ENCODE results near the gene PCBP4. TPM values are rescaled to one million over a fixed set of nuclear protein-coding genes. Genes with fewer than 3 reads are reported as not detected.
A peak's percentile ranks its signal among the peaks of the same experiment; 100 is the strongest.
"Not testable (repeated sequence)": the region's sequence is repeated elsewhere in the genome, so short reads cannot be mapped to it uniquely, and the experiment has no call there.

PCBP4 gene
- total RNA-seq, 1 experiment from 2014 or later = 28.7 TPM

DNA sequence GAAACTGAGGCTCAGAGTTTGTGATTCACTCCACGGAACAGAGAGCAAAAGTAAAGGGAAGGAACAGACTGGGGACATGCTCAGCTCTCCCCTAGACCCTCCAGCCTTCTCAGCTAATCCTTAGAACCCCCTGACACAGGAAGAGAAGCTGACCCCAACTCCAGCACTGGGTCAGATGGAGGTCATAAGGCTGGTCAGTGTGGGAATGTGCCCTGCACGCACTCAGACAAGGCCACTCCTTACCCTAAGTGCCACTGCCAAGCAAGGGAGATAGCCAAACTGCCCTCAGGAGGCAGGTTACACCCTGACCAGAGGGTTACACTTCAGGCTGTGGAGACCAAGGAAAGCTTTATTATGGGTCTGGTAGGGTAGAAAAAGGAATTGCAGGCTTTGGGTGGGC, 27.3 kb upstream of the PCBP4 start:
- TF ChIP-seq NR2C2 (CRISPR knock-in tag; IDR thresholded peaks at IDR 0.05) (no peak), ERG (CRISPR knock-in tag; IDR thresholded peaks at IDR 0.05) (no peak), ATF6 (CRISPR knock-in tag; IDR thresholded peaks at IDR 0.05) (no peak), RELA (CRISPR knock-in tag; IDR thresholded peaks at IDR 0.05; ENCODE audit: borderline replicate concordance) (no peak), ZNF416 (CRISPR knock-in tag; IDR thresholded peaks at IDR 0.05) (no peak), ESRRA (CRISPR knock-in tag; IDR thresholded peaks at IDR 0.05; ENCODE audit: borderline replicate concordance) (no peak), IRF2 (CRISPR knock-in tag; IDR thresholded peaks at IDR 0.05; ENCODE audit: borderline replicate concordance, low read depth) (no peak), MAX (CRISPR knock-in tag; IDR thresholded peaks at IDR 0.05) (no peak), TCF7 (CRISPR knock-in tag; IDR thresholded peaks at IDR 0.05; ENCODE audit: low read depth) (no peak), SP1 (CRISPR knock-in tag; conservative IDR thresholded peaks at IDR 0.05) (no peak), NFATC4 (CRISPR knock-in tag; IDR thresholded peaks at IDR 0.05) (no peak), STAT6 (CRISPR knock-in tag; conservative IDR thresholded peaks at IDR 0.05; ENCODE audit: low read depth) (no peak), FOXJ3 (CRISPR knock-in tag; IDR thresholded peaks at IDR 0.05; ENCODE audit: borderline replicate concordance) (no peak), ZNF671 (CRISPR knock-in tag; IDR thresholded peaks at IDR 0.05) (no peak), ZNF219 (CRISPR knock-in tag; IDR thresholded peaks at IDR 0.05; ENCODE audit: borderline replicate concordance) (no peak)
- TF ChIP-seq, protein P1, sequence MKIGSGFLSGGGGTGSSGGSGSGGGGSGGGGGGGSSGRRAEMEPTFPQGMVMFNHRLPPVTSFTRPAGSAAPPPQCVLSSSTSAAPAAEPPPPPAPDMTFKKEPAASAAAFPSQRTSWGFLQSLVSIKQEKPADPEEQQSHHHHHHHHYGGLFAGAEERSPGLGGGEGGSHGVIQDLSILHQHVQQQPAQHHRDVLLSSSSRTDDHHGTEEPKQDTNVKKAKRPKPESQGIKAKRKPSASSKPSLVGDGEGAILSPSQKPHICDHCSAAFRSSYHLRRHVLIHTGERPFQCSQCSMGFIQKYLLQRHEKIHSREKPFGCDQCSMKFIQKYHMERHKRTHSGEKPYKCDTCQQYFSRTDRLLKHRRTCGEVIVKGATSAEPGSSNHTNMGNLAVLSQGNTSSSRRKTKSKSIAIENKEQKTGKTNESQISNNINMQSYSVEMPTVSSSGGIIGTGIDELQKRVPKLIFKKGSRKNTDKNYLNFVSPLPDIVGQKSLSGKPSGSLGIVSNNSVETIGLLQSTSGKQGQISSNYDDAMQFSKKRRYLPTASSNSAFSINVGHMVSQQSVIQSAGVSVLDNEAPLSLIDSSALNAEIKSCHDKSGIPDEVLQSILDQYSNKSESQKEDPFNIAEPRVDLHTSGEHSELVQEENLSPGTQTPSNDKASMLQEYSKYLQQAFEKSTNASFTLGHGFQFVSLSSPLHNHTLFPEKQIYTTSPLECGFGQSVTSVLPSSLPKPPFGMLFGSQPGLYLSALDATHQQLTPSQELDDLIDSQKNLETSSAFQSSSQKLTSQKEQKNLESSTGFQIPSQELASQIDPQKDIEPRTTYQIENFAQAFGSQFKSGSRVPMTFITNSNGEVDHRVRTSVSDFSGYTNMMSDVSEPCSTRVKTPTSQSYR (CRISPR knock-in tag; IDR thresholded peaks at IDR 0.05) = no peak
- TF ChIP-seq, protein P2, sequence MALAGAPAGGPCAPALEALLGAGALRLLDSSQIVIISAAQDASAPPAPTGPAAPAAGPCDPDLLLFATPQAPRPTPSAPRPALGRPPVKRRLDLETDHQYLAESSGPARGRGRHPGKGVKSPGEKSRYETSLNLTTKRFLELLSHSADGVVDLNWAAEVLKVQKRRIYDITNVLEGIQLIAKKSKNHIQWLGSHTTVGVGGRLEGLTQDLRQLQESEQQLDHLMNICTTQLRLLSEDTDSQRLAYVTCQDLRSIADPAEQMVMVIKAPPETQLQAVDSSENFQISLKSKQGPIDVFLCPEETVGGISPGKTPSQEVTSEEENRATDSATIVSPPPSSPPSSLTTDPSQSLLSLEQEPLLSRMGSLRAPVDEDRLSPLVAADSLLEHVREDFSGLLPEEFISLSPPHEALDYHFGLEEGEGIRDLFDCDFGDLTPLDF (CRISPR knock-in tag; IDR thresholded peaks at IDR 0.05) = no peak
- TF ChIP-seq, protein P3, sequence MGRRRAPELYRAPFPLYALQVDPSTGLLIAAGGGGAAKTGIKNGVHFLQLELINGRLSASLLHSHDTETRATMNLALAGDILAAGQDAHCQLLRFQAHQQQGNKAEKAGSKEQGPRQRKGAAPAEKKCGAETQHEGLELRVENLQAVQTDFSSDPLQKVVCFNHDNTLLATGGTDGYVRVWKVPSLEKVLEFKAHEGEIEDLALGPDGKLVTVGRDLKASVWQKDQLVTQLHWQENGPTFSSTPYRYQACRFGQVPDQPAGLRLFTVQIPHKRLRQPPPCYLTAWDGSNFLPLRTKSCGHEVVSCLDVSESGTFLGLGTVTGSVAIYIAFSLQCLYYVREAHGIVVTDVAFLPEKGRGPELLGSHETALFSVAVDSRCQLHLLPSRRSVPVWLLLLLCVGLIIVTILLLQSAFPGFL (CRISPR knock-in tag; IDR thresholded peaks at IDR 0.05; ENCODE audit: borderline replicate concordance) = no peak
- TF ChIP-seq, protein P4, sequence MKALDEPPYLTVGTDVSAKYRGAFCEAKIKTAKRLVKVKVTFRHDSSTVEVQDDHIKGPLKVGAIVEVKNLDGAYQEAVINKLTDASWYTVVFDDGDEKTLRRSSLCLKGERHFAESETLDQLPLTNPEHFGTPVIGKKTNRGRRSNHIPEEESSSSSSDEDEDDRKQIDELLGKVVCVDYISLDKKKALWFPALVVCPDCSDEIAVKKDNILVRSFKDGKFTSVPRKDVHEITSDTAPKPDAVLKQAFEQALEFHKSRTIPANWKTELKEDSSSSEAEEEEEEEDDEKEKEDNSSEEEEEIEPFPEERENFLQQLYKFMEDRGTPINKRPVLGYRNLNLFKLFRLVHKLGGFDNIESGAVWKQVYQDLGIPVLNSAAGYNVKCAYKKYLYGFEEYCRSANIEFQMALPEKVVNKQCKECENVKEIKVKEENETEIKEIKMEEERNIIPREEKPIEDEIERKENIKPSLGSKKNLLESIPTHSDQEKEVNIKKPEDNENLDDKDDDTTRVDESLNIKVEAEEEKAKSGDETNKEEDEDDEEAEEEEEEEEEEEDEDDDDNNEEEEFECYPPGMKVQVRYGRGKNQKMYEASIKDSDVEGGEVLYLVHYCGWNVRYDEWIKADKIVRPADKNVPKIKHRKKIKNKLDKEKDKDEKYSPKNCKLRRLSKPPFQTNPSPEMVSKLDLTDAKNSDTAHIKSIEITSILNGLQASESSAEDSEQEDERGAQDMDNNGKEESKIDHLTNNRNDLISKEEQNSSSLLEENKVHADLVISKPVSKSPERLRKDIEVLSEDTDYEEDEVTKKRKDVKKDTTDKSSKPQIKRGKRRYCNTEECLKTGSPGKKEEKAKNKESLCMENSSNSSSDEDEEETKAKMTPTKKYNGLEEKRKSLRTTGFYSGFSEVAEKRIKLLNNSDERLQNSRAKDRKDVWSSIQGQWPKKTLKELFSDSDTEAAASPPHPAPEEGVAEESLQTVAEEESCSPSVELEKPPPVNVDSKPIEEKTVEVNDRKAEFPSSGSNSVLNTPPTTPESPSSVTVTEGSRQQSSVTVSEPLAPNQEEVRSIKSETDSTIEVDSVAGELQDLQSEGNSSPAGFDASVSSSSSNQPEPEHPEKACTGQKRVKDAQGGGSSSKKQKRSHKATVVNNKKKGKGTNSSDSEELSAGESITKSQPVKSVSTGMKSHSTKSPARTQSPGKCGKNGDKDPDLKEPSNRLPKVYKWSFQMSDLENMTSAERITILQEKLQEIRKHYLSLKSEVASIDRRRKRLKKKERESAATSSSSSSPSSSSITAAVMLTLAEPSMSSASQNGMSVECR (CRISPR knock-in tag; IDR thresholded peaks at IDR 0.05; ENCODE audit: borderline replicate concordance) = no peak
- Mint-ChIP-seq H3K27ac (peak overlapping the region; percentile 100), H3K9me3 (0 out of 2 replicates have a peak, but pooled peaks cover 2% of the 10 kb centered on the region), H3K4me3 (peak overlapping the region; percentile 99), H3K4me1 (peaks cover 33% of the 10 kb centered on the region), H3K27me3 (ENCODE audit: low read depth) (no peaks in the 10 kb centered on the region), H3K36me3 (peaks cover 46% of the 10 kb centered on the region)
- ChIA-PET CTCF (interaction anchor here (1.7 kb wide), 1 partner anchor 21 kb away, joined by 15 read pairs; the partner anchor contains the start of gene ABHD14B), POLR2A (interaction anchor here (1.9 kb wide), 1 partner anchor 11 kb away, joined by 14 read pairs; the partner anchor contains the start of gene ACY1)
- ATAC-seq (no peak), DNase-seq (ENCODE audit: low spot score) (no peak)

DNA sequence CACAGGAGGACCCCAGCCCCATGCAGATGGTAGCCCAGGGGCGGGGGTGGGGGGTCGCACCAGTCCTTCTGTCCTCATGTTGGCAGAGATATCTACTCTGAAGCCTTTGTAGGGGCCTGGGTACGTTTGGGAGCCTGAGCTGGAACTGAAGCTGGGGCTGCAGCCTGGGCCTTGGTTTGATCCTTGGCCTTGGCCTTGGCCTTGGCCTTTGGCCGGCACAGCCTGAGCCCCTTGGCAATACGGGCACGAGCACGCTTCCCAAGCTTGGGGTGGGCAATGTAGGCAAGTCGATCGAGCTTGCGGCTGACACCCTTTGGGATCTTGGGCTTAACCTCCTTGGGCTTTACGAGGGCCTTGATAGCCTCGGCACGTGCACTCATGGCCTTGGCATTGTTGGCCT, 26.4 kb upstream of the PCBP4 start:
- H3K27me3 Mint-ChIP-seq (ENCODE audit: low read depth); H3K9me3 Mint-ChIP-seq; POLR2A ChIA-PET; ATAC-seq; DNase-seq (ENCODE audit: low spot score): not testable (repeated sequence)
- H3K4me1 Mint-ChIP-seq = peaks cover 38% of the 10 kb centered on the region
- H3K36me3 Mint-ChIP-seq = peaks cover 46% of the 10 kb centered on the region
- H3K4me3 Mint-ChIP-seq = peak overlapping the region; percentile 99
- H3K27ac Mint-ChIP-seq = peak overlapping the region; percentile 83
- CTCF ChIA-PET = interaction anchor here (4.2 kb wide), 1 partner anchor 11 kb away, joined by 31 read pairs; the partner anchor contains the start of gene ACY1
